Activated CD8-positive, alpha-beta memory T cell treated with anti-CD3 and anti-CD28 coated beads, Interleukin-2, amount 10 ng/mL, durations not matched to agents 7 days and 5 days (primary cell): ENCODE data around the gene KRT79. TPM values are rescaled to one million over a fixed set of nuclear protein-coding genes. Genes with fewer than 3 reads are reported as not detected.

Experiments
- ATAC-seq: fragments of 150-1000 bp; cut with Tn5 transposase; one replicate; pipeline ENCODE4 v1.10.0; 2021; ENCODE audit warnings: moderate library complexity
- CTCF ChIA-PET: fragments of 350-600 bp; sonication (Branson Sonifier 250); formaldehyde crosslinking; loops from one replicate; lab custom pipeline; 2021; ENCODE audit warnings: antibody characterized with exemption; lab: Charles Lee
- DNase-seq: peaks from one replicate; pipeline ENCODE4 v3.0.0-alpha.2; 2020
- H3K27ac Mint-ChIP-seq: one replicate; pipeline ENCODE4 v1.8.0; 2021; ENCODE audit warnings: mild to moderate bottlenecking, mixed read lengths
- H3K27me3 Mint-ChIP-seq: one replicate; pipeline ENCODE4 v1.8.0; 2021; ENCODE audit warnings: mixed read lengths
- H3K36me3 Mint-ChIP-seq: one replicate; pipeline ENCODE4 v1.8.0; 2021; ENCODE audit warnings: mild to moderate bottlenecking, mixed read lengths
- H3K4me1 Mint-ChIP-seq: one replicate; pipeline ENCODE4 v1.8.0; 2021; ENCODE audit warnings: mixed read lengths
- H3K4me3 Mint-ChIP-seq: one replicate; pipeline ENCODE4 v1.8.0; 2021; ENCODE audit warnings: mild to moderate bottlenecking, moderate library complexity, mixed read lengths
- H3K9me3 Mint-ChIP-seq: one replicate; pipeline ENCODE4 v1.8.0; 2022; ENCODE audit warnings: low read depth, mixed read lengths
- total RNA-seq, 2 experiments: library from RNA; stranded (reverse); gene quantifications; one replicate each; pipeline ENCODE4 v1.2.3, GENCODE V29; 2021

The KRT79 gene
- total RNA-seq, 2 experiments from 2014 or later: 0.23 TPM; not detected in 1

DNA sequence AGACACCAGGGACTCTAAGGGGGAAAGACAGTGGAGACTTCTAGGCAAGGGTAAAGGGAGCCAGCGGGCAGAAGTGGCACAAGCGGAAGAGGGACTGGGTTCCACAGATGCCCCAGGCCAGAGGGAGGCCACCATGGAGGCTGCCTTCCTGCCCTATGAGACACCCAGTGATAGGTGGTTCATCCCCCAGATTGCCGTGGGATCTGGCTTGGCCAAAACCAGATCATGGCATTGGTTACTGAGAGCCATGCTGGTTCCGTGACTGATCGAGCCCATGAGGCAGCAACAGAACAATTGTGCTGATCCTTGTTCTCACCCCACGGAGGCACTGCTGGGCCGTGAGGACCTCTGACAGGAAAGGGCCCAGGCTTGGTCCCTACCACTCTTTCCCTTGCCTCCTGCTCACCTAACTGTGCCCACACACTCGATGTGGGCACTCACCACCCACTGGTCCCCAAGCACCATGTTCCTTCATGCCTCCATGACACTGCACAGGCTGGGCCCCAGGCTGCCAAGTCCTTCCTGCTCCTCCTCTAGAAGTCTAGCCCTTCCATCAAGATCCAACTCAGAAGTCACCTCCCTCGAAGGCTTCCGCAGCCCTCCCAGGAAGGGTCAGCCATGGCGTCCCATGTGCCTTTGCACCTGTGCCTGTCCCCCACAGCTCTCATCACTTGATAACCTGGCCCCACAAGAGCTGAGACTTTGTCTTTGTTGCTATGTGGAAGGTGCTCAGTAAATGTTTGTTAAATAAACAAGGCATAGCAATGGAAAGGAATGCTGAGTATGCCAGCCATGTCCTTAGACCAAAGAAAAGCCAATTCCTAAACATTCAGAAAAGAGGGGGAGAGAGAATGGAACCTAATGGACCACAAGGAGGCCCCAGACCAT lies 7.3 kb downstream of the KRT79 start:
- no peak for ATAC-seq
- H3K27ac Mint-ChIP-seq: no peak overlapping the region
- H3K36me3 Mint-ChIP-seq: no peaks in the 10 kb centered on the region
- CTCF ChIA-PET: no interaction called here
- no peak overlapping the region for H3K4me3 Mint-ChIP-seq
- DNase-seq: no peak
- no peaks in the 10 kb centered on the region for H3K4me1 Mint-ChIP-seq
- H3K9me3 Mint-ChIP-seq: no peaks in the 10 kb centered on the region
- H3K27me3 Mint-ChIP-seq: peaks cover 4% of the 10 kb centered on the region

DNA sequence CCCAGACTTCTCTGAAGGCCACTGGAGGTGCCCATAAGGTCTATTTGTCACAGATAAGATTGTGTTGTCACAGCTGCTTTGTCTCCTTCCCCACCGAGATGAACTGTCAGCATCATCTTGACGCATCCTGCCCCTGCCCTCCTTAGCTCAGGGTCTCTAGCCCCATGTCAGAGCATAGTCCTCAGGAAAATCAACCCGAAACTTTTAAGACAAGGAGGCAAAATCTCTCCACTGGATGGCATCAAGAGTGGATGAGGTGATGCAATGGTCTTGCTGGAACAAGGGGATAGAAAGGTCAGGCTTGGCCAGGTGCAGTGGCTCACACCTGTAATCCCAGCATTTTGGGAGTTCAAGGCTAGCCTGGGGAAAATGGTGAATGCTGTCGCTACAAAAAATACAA lies 8.2 kb downstream of the KRT79 start:
- ATAC-seq: no peak
- Mint-ChIP-seq H3K4me3 (no peak overlapping the region), H3K36me3 (no peaks in the 10 kb centered on the region), H3K27ac (no peak overlapping the region), H3K9me3 (no peaks in the 10 kb centered on the region), H3K4me1 (no peaks in the 10 kb centered on the region), H3K27me3 (peaks cover 4% of the 10 kb centered on the region)
- CTCF ChIA-PET: interaction anchor here (0.5 kb wide), 1 partner anchor 682 kb away, joined by 4 read pairs; no protein-coding TSS in a partner anchor
- DNase-seq: no peak

- Mint-ChIP-seq H3K4me1 (no peaks in the 10 kb centered on the region), H3K9me3 (no peaks in the 10 kb centered on the region), H3K4me3 (no peak overlapping the region), H3K36me3 (no peaks in the 10 kb centered on the region), H3K27ac (no peak overlapping the region), H3K27me3 (peaks cover 7% of the 10 kb centered on the region)
- CTCF ChIA-PET: no interaction called here
- no peak for ATAC-seq
- no peak for DNase-seq
Observed at GRCh38 chr12:52824741-52825410, 9.2 kb downstream of the KRT79 start.

- DNase-seq: no peak
- Mint-ChIP-seq H3K4me1 (no peaks in the 10 kb centered on the region), H3K4me3 (no peak overlapping the region), H3K27ac (no peak overlapping the region), H3K9me3 (no peaks in the 10 kb centered on the region), H3K36me3 (no peaks in the 10 kb centered on the region), H3K27me3 (peaks cover 6% of the 10 kb centered on the region)
- no peak for ATAC-seq
- CTCF ChIA-PET: interaction anchor here (1.3 kb wide), 1 partner anchor 36 kb away, joined by 3 read pairs; no protein-coding TSS in a partner anchor
Observed at GRCh38 chr12:52823761-52824450, 10.2 kb downstream of the KRT79 start.

GRCh38 chr12:52822771-52823510 lies 11.2 kb downstream of the KRT79 start:
- H3K4me1 Mint-ChIP-seq: no peaks in the 10 kb centered on the region
- H3K27me3 Mint-ChIP-seq: peaks cover 6% of the 10 kb centered on the region
- no peaks in the 10 kb centered on the region for H3K9me3 Mint-ChIP-seq
- CTCF ChIA-PET: interaction anchor here (1.3 kb wide), 1 partner anchor 35 kb away, joined by 3 read pairs; no protein-coding TSS in a partner anchor
- H3K4me3 Mint-ChIP-seq: no peak overlapping the region
- no peaks in the 10 kb centered on the region for H3K36me3 Mint-ChIP-seq
- no peak for ATAC-seq
- no peak overlapping the region for H3K27ac Mint-ChIP-seq
- no peak for DNase-seq

GRCh38 chr12:52821826-52822660 lies 12.1 kb downstream of the KRT79 start:
- Mint-ChIP-seq H3K4me1 (no peaks in the 10 kb centered on the region), H3K27ac (no peak overlapping the region), H3K9me3 (no peaks in the 10 kb centered on the region), H3K4me3 (no peak overlapping the region), H3K27me3 (peaks cover 6% of the 10 kb centered on the region), H3K36me3 (no peaks in the 10 kb centered on the region)
- CTCF ChIA-PET: interaction anchor here (1.1 kb wide), 1 partner anchor 62 kb away, joined by 3 read pairs; no protein-coding TSS in a partner anchor
- no peak for ATAC-seq
- no peak for DNase-seq

DNA sequence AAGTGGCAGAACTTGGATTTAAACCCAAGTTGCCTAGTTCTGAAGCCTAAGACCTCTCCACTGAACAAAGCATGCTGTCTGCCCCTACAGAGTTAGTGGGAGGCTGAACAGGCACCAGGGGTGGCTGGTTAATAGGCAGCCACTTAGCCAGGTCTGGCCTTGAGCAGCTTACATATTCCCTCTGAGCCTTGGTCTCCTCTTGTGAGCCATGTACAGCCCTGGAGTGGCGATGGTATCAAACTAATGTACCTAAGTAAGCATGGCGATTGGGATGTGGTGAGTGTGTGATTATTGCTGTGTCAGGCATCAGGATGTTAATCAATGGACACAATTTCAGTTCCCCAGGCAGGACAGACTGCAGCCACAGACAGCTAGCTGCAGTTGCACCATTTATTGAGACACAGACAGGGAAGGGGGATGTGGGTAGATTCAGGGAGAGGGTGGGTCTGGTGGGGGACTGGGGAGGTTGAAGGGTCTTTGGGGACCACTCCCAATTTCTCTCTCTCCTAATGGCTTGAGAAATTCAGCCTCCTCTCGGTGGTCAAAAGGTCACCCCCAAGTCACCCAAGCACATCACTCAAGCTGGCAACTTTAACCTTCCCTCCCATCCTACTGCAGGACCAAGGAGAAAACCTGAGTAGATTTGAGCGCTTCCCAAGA lies 12.9 kb downstream of the KRT79 start:
- Mint-ChIP-seq H3K4me1 (no peaks in the 10 kb centered on the region), H3K27ac (no peak overlapping the region), H3K4me3 (no peak overlapping the region), H3K27me3 (peaks cover 6% of the 10 kb centered on the region), H3K36me3 (no peaks in the 10 kb centered on the region), H3K9me3 (no peaks in the 10 kb centered on the region)
- no peak for DNase-seq
- ATAC-seq: no peak
- CTCF ChIA-PET: interaction anchor here (1.1 kb wide), 1 partner anchor 63 kb away, joined by 3 read pairs; no protein-coding TSS in a partner anchor

DNA sequence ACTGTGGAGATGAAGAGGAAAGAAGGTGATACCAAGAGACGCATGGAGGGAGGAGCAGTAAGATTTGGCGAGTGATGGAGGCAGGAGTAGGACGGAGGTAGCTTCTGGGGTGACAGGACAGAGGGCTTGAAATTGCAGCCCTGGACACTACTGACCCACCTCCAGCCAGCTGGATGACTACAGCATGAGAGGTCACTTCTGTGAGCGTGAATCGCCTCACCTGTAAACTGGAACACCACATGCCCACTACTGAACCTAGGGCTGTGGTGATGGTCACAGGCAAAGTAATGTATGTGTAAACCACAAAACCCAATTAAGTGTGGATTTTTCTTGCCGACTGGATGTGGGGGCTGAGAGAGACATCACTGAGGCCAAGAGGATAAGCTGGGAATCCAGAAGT lies 13.6 kb downstream of the KRT79 start:
- Mint-ChIP-seq H3K9me3 (no peaks in the 10 kb centered on the region), H3K27ac (peak overlapping the region; percentile 28), H3K27me3 (peaks cover 6% of the 10 kb centered on the region), H3K36me3 (no peaks in the 10 kb centered on the region), H3K4me3 (no peak overlapping the region), H3K4me1 (no peaks in the 10 kb centered on the region)
- no peak for ATAC-seq
- DNase-seq: no peak
- CTCF ChIA-PET: interaction anchor here (1.2 kb wide), 1 partner anchor 65 kb away, joined by 3 read pairs; no protein-coding TSS in a partner anchor

GRCh38 chr12:52819731-52820510 lies 14.2 kb downstream of the KRT79 start:
- Mint-ChIP-seq H3K4me3 (no peak overlapping the region), H3K9me3 (no peaks in the 10 kb centered on the region), H3K27me3 (peaks cover 9% of the 10 kb centered on the region), H3K36me3 (no peaks in the 10 kb centered on the region), H3K4me1 (no peaks in the 10 kb centered on the region), H3K27ac (peak overlapping the region; percentile 28)
- ATAC-seq (no peak), DNase-seq (no peak)
- CTCF ChIA-PET: interaction anchor here (1.2 kb wide), 1 partner anchor 65 kb away, joined by 3 read pairs; no protein-coding TSS in a partner anchor

GRCh38 chr12:52818887-52819420 lies 15.2 kb downstream of the KRT79 start:
- no peaks in the 10 kb centered on the region for H3K36me3 Mint-ChIP-seq
- H3K27me3 Mint-ChIP-seq: peaks cover 9% of the 10 kb centered on the region
- ATAC-seq (no peak), DNase-seq (no peak)
- no peaks in the 10 kb centered on the region for H3K9me3 Mint-ChIP-seq
- H3K4me1 Mint-ChIP-seq: no peaks in the 10 kb centered on the region
- no peak overlapping the region for H3K27ac Mint-ChIP-seq
- H3K4me3 Mint-ChIP-seq: no peak overlapping the region
- CTCF ChIA-PET: no interaction called here

GRCh38 chr12:52818388-52818787 lies 15.7 kb downstream of the KRT79 start:
- H3K9me3 Mint-ChIP-seq: no peaks in the 10 kb centered on the region
- DNase-seq (no peak), ATAC-seq (no peak)
- H3K27ac Mint-ChIP-seq: no peak overlapping the region
- H3K4me1 Mint-ChIP-seq: no peaks in the 10 kb centered on the region
- H3K4me3 Mint-ChIP-seq: no peak overlapping the region
- peaks cover 9% of the 10 kb centered on the region for H3K27me3 Mint-ChIP-seq
- no peaks in the 10 kb centered on the region for H3K36me3 Mint-ChIP-seq
- CTCF ChIA-PET: no interaction called here
